CD4-positive, alpha-beta T cell treated with Interleukin-17A for 4 hours (primary cell): ENCODE results near the gene CDK11B.
"Not testable (repeated sequence)": the region's sequence is repeated elsewhere in the genome, so short reads cannot be mapped to it uniquely, and the experiment has no call there.

ENCODE experiments used
- DNase-seq: peaks from one replicate; pipeline ENCODE4 v3.0.0-alpha.2; 2020; ENCODE audit warnings: mixed read lengths

Gene CDK11B

DNA sequence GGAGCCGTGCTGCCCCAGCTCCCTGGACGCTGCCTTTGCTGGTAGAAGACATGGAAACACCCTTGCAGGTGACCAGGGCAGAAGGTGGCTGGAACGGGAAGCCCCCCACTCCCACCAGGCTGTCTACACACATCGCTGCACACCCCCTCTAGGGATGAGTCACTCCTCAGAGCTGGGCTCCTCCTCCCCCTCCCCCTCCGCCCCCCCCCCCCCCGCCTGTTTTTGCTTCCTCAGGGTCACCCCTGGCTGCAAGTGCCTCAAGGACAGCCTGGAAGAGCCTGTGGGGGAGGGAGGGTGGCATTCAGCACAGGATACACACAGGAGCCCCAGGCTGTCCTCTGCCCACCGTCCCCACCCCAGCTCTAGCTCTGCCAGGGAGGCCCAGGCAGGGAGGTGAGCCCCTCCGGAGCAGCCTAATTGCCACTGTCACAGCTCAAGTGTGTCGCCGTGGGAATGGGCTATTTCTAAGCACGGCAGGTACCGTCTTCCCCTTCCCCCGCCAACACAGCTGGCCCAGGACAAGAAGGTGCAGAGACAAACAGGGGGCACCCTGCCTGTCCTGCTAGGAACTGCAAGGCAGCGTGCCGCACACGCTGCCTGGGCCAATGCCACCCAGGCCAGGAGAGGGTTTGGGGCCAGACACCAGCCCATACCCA, 61.4 kb downstream of the CDK11B start:
- peak; percentile 29 for DNase-seq

DNA sequence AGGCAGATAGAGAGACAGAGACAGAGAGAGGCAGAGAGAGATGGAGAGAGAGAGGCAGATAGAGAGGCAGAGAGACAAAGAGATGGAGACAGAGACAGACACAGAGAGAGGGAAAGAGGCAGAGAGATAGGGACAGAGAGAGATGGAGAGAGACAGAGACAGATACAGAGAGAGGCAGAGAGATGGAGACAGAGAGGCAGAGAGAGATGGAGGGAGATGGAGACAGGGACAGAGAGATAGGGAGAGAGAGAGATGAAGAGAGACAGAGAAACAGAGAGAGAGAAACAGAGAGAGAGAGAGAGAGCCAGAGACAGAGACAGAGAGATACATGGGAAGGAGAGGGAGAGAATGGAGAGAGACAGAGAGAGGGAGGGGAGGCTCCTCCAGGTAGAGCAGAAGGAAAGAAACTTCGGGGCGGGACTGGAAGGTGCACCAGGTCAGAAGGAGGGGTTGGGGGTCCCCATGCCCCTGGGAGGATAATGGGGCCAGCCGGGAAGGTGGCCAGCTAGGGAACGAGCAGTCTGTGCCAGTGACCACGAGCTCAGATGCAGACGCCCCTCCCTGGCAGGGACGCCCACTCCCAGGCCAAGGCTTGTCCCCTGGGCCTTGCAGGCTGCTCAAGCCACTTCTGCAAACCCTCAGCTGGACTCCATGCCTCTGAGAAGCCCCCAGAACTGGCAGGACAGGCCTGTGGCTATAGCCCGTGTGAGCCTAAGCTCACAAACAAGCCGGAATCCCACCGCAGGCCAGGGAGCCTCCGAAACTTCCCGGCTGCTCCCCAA, 62.1 kb downstream of the CDK11B start:
- no peak for DNase-seq

DNA sequence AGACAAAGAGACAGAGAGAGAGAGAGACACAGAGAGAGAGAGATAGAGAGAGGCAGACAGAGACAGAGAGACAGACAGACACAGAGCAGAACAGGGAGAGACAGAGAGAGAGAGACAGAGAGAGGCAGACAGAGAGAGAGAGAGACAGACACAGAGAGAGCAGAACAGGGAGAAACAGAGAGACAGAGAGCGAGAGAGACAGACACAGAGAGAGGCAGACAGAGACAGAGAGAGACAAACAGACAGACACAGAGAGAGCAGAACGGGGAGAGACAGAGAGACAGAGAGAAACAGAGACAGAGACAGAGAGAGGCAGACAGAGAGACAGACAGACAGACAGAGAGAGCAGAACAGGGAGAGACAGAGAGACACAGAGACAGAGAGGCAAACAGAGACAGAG, 63.5 kb downstream of the CDK11B start:
- not testable (repeated sequence) for DNase-seq

DNA sequence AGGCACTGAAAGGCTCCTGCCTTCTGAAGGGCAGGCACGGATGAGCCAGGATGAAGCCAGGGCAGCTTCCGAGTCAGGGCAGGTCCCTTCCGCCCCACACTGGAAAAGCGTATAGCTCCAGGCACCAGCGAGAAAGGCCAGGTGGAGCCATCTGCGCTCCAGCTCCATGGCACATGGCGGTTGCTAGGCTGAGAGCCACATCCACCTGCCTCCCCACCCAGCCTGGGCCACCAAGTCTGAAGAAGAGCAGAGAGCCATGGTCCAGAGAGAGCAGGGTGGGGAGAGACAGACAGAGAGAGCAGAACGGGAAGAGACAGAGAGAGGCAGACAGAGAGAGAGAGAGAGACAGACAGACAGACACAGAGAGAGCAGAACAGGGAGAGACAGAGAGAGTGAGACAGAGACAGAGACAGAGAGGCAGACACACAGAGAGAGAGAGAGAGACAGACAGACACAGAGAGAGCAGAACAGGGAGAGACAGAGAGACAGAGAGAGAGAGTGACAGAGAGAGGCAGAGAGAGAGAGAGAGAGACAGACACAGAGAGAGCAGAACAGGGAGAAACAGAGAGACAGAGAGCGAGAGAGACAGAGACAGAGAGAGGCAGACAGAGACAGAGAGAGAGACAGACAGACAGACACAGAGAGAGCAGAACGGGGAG, 64.1 kb downstream of the CDK11B start:
- no peak for DNase-seq

DNA sequence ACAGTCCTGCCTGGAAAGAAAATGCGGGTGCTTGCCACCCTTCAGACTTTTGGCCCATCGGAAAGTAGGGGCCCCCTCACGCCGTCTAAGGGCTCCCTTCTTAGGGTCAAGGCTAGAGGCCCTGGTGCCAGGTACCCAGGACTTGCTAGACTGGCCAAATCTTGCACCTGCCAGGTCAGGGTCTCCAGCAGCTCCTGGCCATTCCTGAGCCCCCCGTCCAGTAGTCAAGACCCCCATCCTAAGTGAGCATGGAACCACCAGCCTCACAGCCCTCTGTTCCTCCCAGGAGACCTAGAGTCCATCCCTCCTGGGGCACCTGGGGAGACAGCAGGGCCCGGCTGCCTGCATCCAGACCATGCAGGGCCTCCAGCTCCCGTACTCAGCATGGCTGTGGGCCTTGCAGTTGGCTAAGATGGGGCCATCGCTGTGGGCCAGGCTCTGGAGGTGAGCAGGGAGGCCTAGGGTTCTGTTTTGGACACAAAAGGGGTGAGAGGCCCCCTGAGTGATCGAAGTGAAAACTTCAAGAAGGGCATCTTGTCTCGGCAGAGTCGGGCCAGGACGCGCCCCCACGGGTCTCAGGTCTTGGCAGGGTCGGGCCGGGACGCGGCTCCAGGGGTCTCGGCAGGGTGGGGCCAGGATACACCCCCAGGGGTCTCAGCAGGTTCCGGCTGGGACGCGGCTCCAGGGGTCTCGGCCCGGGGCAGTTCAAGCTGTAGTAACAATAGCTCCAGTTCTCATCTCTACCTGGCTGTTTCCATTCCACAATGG, 64.8 kb downstream of the CDK11B start:
- no peak for DNase-seq

DNA sequence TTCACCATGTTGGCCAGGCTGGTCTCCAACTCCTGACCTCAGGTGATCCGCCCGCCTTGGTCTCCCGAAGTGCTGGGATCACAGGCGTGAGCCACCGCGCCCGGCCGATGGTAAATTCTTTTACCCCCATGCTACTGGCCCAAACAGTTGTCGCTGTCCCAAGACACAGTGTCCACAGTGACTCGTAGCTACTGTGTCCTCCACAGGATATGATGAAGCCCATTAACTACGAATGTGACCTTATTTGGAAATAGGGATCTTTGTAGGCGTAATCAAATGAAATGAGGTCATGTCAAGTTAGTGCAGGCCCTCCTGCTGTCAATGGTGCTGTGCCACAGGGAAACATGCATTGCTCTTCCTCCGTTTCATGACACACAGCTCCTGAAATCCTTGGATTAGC, 67.4 kb downstream of the CDK11B start:
- DNase-seq = no peak
